Testis (tissue), 3 donors: ENCODE data around the gene SIPA1L3. TPM values are rescaled to one million over a fixed set of nuclear protein-coding genes. Genes with fewer than 3 reads are reported as not detected.
"Not testable (repeated sequence)": the region's sequence is repeated elsewhere in the genome, so short reads cannot be mapped to it uniquely, and the experiment has no call there.

Experiments
- DNase-seq: peaks from one replicate; pipeline ENCODE4 v3.0.0-alpha.2; 2019
- H3K27ac ChIP-seq, 2 donors: fragments of 200-600 bp; sonication (generic); one replicate each; pipeline ENCODE4 v1.5.1; 2019
- H3K27me3 ChIP-seq: fragments of 200-600 bp; sonication (generic); one replicate; pipeline ENCODE4 v1.5.1; 2019
- H3K36me3 ChIP-seq: fragments of 200-600 bp; sonication (generic); one replicate; pipeline ENCODE4 v1.5.1; 2017; ENCODE audit warnings: low read depth; ENCODE audit errors: missing control alignments
- H3K4me1 ChIP-seq: fragments of 200-600 bp; sonication (generic); one replicate; pipeline ENCODE4 v1.5.1; 2019
- H3K4me3 ChIP-seq, 2 donors: fragments of 200-600 bp; sonication (generic); one replicate each; pipeline ENCODE4 v1.5.1; 2017 to 2019
- H3K9me3 ChIP-seq: fragments of 200-600 bp; sonication (generic); one replicate; pipeline ENCODE4 v1.5.1; 2017
- CTCF ChIP-seq, 3 experiments: fragments of 450-650 bp in 2 of 3; fragments of 200-600 bp in 1 of 3; sonication (generic) in 1 of 3; IDR thresholded peaks; one replicate each; pipeline ENCODE4 v1.5.1; 2016 to 2019; ENCODE audit warnings: antibody characterized with exemption in 3 of 3, mild to moderate bottlenecking in 2 of 3, moderate library complexity in 1 of 3
- POLR2A ChIP-seq: fragments of 450-650 bp; IDR thresholded peaks from one replicate; pipeline ENCODE4 v1.6.1; 2017; ENCODE audit warnings: antibody characterized with exemption, mild to moderate bottlenecking, moderate library complexity
- WGBS, 2 donors: methylation state at CpG; one replicate each; pipeline ENCODE4 v1.1.5; 2018; 5-methylcytosine and 5-hydroxymethylcytosine counted together
- intact Hi-C: fragments of 100-400 bp; cut with DNase I; formaldehyde crosslinking; loops from one replicate; pipeline ENCODE4 v1.15.1; 2023; ENCODE audit warnings: low total_unique reads
- polyA plus RNA-seq: library from polyadenylated mRNA; stranded (reverse); fragments of 350-450 nt; fragmentation: Illumina TruSeq; extraction: RNeasy Lipid Tissue Mini Kit (QIAGEN cat#74804); gene quantifications from one replicate; pipeline ENCODE4 v1.2.3, GENCODE V29; 2014; ENCODE audit warnings: low read depth, low replicate concordance; ENCODE audit not compliant: insufficient read depth
- total RNA-seq, 2 donors: library from RNA; depleted of rRNA; stranded (reverse); fragments of >200 nt; gene quantifications; one replicate each; pipeline ENCODE4 v1.2.3, GENCODE V29; 2016

The SIPA1L3 gene
- total and polyA plus RNA-seq, 3 donors from 2014 or later = 21.1 to 47.6 (median 43.7) TPM

DNA sequence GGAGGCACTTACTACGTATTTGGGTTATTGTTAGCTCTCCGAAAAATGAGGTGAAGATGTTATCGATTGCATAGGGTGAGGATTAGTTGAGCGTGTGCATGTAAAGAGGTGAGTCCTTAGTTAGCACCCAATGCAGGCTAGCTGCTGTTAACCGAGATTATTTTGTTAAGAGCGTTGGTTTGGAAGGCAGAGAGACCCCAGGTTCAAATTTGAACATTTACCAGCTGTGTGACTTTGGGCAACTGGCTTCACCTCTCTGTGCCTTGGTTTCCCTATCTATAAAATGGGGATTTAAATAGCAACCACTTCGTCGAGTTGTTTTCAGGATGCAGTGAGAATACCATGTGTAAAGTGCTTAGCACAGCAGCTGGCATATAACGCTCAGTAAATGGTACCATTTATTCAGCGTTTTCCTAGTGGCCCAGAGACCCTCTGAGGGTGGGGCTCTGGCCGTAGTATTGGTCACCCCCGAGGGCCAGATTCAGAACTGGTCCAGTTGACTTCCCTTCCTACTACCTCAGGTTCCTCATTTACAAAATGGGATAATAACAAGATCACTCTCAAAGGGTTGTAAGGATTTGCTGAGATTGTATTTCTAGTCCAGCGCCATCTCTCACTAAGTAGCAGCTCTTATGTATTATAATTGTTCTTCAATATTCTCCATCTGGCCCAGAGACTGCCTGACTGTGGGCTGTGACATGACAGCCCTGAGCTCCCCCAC, 887 bp downstream of the SIPA1L3 start:
- WGBS, 2 donors = 19 to 22% methylated on average over 12 to 13 of the region's 13 CpGs
- TF ChIP-seq CTCF (IDR thresholded peaks at IDR 0.05) (no peak), POLR2A (no peak)
- peak overlapping the region; percentile 80 to 97 for H3K4me3 ChIP-seq
- peaks cover 3% of the 10 kb centered on the region for H3K4me1 ChIP-seq
- intact Hi-C loops = loop anchor here (10.0 kb wide), 1 partner anchor 187 kb away; no protein-coding TSS in a partner anchor
- no peaks in the 10 kb centered on the region for H3K9me3 ChIP-seq
- H3K36me3 ChIP-seq = no peaks in the 10 kb centered on the region
- no peak for DNase-seq
- H3K27ac ChIP-seq = no peak overlapping the region
- H3K27me3 ChIP-seq = no peaks in the 10 kb centered on the region

- intact Hi-C loops = loop anchor here (10.0 kb wide), 1 partner anchor 185 kb away; no protein-coding TSS in a partner anchor
- TF ChIP-seq POLR2A (no peak), CTCF (IDR thresholded peaks at IDR 0.05) (no peak)
- DNase-seq = no peak
- Histone ChIP-seq H3K36me3 (no peaks in the 10 kb centered on the region), H3K4me1 (peaks cover 3% of the 10 kb centered on the region), H3K27ac (no peak overlapping the region), H3K27me3 (no peaks in the 10 kb centered on the region), H3K9me3 (no peaks in the 10 kb centered on the region), H3K4me3 (no peak overlapping the region)
- 72 to 84% methylated on average over 6 of the region's 6 CpGs for WGBS, 2 donors
These were observed 2.7 kb downstream of the SIPA1L3 start for GRCh38 chr19:37909661-37910199.

GRCh38 chr19:37914908-37915307, 7.9 kb downstream of the SIPA1L3 start:
- H3K27ac ChIP-seq = no peak overlapping the region
- no peaks in the 10 kb centered on the region for H3K27me3 ChIP-seq
- no peak overlapping the region for H3K4me3 ChIP-seq
- H3K4me1 ChIP-seq = no peaks in the 10 kb centered on the region
- no peaks in the 10 kb centered on the region for H3K9me3 ChIP-seq
- TF ChIP-seq POLR2A (no peak), CTCF (IDR thresholded peaks at IDR 0.05) (no peak)
- no peak for DNase-seq
- no peaks in the 10 kb centered on the region for H3K36me3 ChIP-seq
- intact Hi-C loops = no loop called here
- WGBS, 2 donors = 88 to 95% methylated on average over 2 of the region's 2 CpGs

DNA sequence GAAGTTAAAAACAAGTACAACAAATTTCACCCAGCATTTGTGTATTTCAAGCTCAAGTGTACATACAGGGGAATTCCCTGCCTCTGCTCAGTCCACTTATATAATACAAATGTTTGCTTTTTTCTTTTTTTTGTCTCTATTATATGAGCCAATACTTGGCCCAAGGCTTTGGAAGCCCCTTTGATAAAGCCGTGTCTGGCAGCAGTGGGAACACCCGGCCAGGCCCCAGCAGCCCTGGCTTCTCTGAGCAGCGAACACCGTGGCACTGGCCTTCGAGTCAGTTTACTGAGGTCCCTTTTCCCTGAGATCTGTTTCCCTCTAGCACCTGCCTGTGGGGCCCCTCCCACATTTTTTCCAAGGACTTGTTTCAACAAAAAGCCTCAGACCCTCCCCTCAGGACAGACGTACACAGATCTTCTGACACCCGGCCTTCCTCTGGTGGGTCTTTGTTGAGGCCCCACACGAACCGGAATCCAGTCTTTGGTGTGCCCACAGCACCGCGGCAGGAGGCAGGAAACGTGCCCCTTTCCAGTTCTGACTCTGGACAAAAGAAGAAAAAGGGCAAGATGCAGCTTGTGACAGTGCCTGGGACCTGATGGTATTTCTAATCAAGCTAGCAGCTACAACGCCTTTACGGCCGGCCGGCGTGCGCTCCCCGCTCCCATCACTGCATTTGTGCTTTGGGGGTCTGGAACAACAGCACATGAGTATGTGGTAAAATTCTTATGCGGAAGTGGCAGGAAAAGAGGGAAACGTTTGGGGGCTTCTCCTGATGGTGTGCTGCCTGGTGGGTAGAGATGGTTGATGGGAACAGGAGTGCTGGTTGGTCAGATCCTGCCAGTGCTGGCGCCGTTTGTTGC, 13.8 kb downstream of the SIPA1L3 start:
- H3K27me3 ChIP-seq = no peaks in the 10 kb centered on the region
- H3K27ac ChIP-seq = no peak overlapping the region
- intact Hi-C loops = no loop called here
- no peaks in the 10 kb centered on the region for H3K9me3 ChIP-seq
- no peaks in the 10 kb centered on the region for H3K36me3 ChIP-seq
- WGBS, 2 donors = 78 to 84% methylated on average over 23 of the region's 23 CpGs
- DNase-seq = no peak
- TF ChIP-seq POLR2A (no peak), CTCF (IDR thresholded peaks at IDR 0.05) (no peak)
- H3K4me1 ChIP-seq = no peaks in the 10 kb centered on the region
- no peak overlapping the region for H3K4me3 ChIP-seq

DNA sequence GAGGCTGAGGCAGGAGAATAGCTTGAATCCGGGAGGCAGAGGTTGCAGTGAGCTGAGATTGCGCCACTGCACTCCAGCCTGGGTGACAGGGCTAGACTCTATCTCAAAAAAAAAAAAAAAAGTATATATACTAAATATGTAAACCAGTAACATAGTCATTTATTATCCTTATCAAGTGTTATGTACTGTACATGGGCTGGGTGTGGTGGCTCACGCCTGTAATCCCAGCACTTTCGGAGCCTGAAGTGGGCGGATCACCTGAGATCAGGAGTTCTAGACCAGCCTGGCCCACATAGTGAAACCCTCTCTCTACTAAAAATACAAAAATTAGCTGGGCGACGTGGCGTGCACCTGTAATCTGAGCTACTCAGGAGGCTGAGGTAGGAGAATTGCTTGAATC, 17.6 kb downstream of the SIPA1L3 start:
- intact Hi-C loops, H3K36me3 ChIP-seq, H3K4me1 ChIP-seq, H3K9me3 ChIP-seq, H3K4me3 ChIP-seq, DNase-seq, H3K27me3 ChIP-seq, H3K27ac ChIP-seq: not testable (repeated sequence)
- 95 to 98% methylated on average over 8 of the region's 8 CpGs for WGBS, 2 donors
